Liver (tissue), 9 donors: Measurements from ENCODE around the gene OSCP1. TPM values are rescaled to one million over a fixed set of nuclear protein-coding genes. Genes with fewer than 3 reads are reported as not detected.

ENCODE experiments used
- DNase-seq: peaks from one replicate; pipeline ENCODE4 v3.0.0-alpha.2; 2017; ENCODE audit warnings: low spot score
- H3K27ac ChIP-seq, 2 donors: one replicate each; pipeline ENCODE4 v1.7.0; 2013; ENCODE audit warnings: inconsistent platforms in 2 of 2, low read length in 2 of 2, control low read depth in 1 of 2, low read depth in 1 of 2, mild to moderate bottlenecking in 1 of 2
- H3K27me3 ChIP-seq, 4 donors: one replicate each; pipeline versions ENCODE4 v1.6.1 to v1.7.0; 2013; ENCODE audit warnings: low read length in 3 of 4, inconsistent platforms in 1 of 4, mild to moderate bottlenecking in 1 of 4, moderate library complexity in 1 of 4; ENCODE audit not compliant: control insufficient read depth in 4 of 4, insufficient read depth in 4 of 4
- H3K36me3 ChIP-seq, 4 donors: one replicate each; pipeline versions ENCODE4 v1.6.1 to v1.7.0; 2013; ENCODE audit warnings: low read length in 3 of 4, mild to moderate bottlenecking in 3 of 4, low read depth in 1 of 4, moderate library complexity in 1 of 4; ENCODE audit not compliant: control insufficient read depth in 4 of 4, insufficient read depth in 3 of 4
- H3K4me1 ChIP-seq, 4 donors: one replicate each; pipeline versions ENCODE4 v1.6.1 to v1.7.0; 2013; ENCODE audit warnings: low read length in 3 of 4, mild to moderate bottlenecking in 3 of 4, moderate library complexity in 1 of 4; ENCODE audit not compliant: control insufficient read depth in 4 of 4, insufficient read depth in 4 of 4
- H3K4me3 ChIP-seq, 3 donors: one replicate each; pipeline versions ENCODE4 v1.6.1 to v1.7.0; 2013; ENCODE audit warnings: low read length in 3 of 3, control low read depth in 1 of 3, low read depth in 1 of 3, mild to moderate bottlenecking in 1 of 3
- H3K9ac ChIP-seq, 2 donors: one replicate each; pipeline ENCODE4 v1.7.0; 2013; ENCODE audit warnings: low read length in 2 of 2, mild to moderate bottlenecking in 2 of 2, moderate library complexity in 2 of 2, control low read depth in 1 of 2, low read depth in 1 of 2
- H3K9me3 ChIP-seq, 4 donors: one replicate each; pipeline versions ENCODE4 v1.6.1 to v1.7.0; 2013; ENCODE audit warnings: low read length in 3 of 4; ENCODE audit not compliant: control insufficient read depth in 4 of 4
- ATF3 ChIP-seq: IDR thresholded peaks from 2 replicates; pipeline ENCODE4 v1.6.1; 2016; ENCODE audit warnings: antibody characterized with exemption
- CTCF ChIP-seq: fragments of 150-350 bp; IDR thresholded peaks from 2 replicates; pipeline ENCODE4 v1.5.1; 2017; ENCODE audit warnings: improper control_type of control experiment, low read depth, low read length; ENCODE audit not compliant: missing input control
- FOXA2 ChIP-seq: IDR thresholded peaks from 2 replicates; pipeline ENCODE4 v1.6.1; 2016; ENCODE audit warnings: antibody characterized with exemption
- GABPA ChIP-seq, 2 donors: IDR thresholded peaks in 1 of 2; conservative IDR thresholded peaks in 1 of 2; 2 replicates each; pipeline ENCODE4 v1.6.1; 2016; ENCODE audit warnings: antibody characterized with exemption in 2 of 2, mild to moderate bottlenecking in 1 of 2, moderate library complexity in 1 of 2
- HNF4A ChIP-seq, 2 donors: conservative IDR thresholded peaks; 2 replicates each; pipeline ENCODE4 v1.6.1; 2016; ENCODE audit warnings: antibody characterized with exemption in 2 of 2, mild to moderate bottlenecking in 2 of 2
- HNF4G ChIP-seq: IDR thresholded peaks from 2 replicates; pipeline ENCODE4 v1.6.1; 2016; ENCODE audit warnings: antibody characterized with exemption
- JUND ChIP-seq, 2 donors: IDR thresholded peaks; 2 replicates each; pipeline ENCODE4 v1.6.1; 2016; ENCODE audit warnings: antibody characterized with exemption in 2 of 2
- MAX ChIP-seq: IDR thresholded peaks from 2 replicates; pipeline ENCODE4 v1.6.1; 2016; ENCODE audit warnings: antibody characterized with exemption
- NR2F2 ChIP-seq: IDR thresholded peaks from 2 replicates; pipeline ENCODE4 v1.6.1; 2016; ENCODE audit warnings: antibody characterized with exemption
- RAD21 ChIP-seq, 2 donors: IDR thresholded peaks; 2 replicates each; pipeline ENCODE4 v1.6.1; 2016; ENCODE audit warnings: antibody characterized with exemption in 2 of 2, mild to moderate bottlenecking in 2 of 2
- REST ChIP-seq: IDR thresholded peaks from 2 replicates; pipeline ENCODE4 v1.6.1; 2016; ENCODE audit warnings: antibody characterized with exemption, mild to moderate bottlenecking
- RXRA ChIP-seq, 2 donors: IDR thresholded peaks; 2 replicates each; pipeline ENCODE4 v1.6.1; 2017 to 2018; ENCODE audit warnings: antibody characterized with exemption in 2 of 2, mild to moderate bottlenecking in 1 of 2
- SP1 ChIP-seq: IDR thresholded peaks from 2 replicates; pipeline ENCODE4 v1.6.1; 2018; ENCODE audit warnings: antibody characterized with exemption, mild to moderate bottlenecking
- TAF1 ChIP-seq: conservative IDR thresholded peaks from 2 replicates; pipeline ENCODE4 v1.6.1; 2016; ENCODE audit warnings: antibody characterized with exemption, mild to moderate bottlenecking
- YY1 ChIP-seq: IDR thresholded peaks from 2 replicates; pipeline ENCODE4 v1.6.1; 2016; ENCODE audit warnings: antibody characterized with exemption, mild to moderate bottlenecking
- ZBTB33 ChIP-seq: IDR thresholded peaks from 2 replicates; pipeline ENCODE4 v1.6.1; 2016; ENCODE audit warnings: antibody characterized with exemption
- WGBS: extraction: QIAGEN DNeasy Blood & Tissue Kit; methylation state at CpG from one replicate; pipeline ENCODE4 v1.1.7; 2013; 5-methylcytosine and 5-hydroxymethylcytosine counted together
- polyA plus RNA-seq, 2 donors: library from polyadenylated mRNA; stranded (reverse) in 1 of 2; unstranded in 1 of 2; fragments of 200-250 nt in 1 of 2; fragments of >200 nt in 1 of 2; fragmentation: Nextera tagmentation in 1 of 2; extraction: Ambion mirVana in 1 of 2; gene quantifications; one replicate each; pipeline versions ENCODE4 v1.2.1 to v1.2.3, GENCODE V29; 2013 to 2015
- total RNA-seq, 2 donors: library from RNA; depleted of rRNA; stranded (reverse); fragments of >200 nt; gene quantifications; one replicate each; pipeline ENCODE4 v1.2.3, GENCODE V29; 2014
- donor health status: healthy.
- donor health status: healthy.
- donor health status: healthy.
- donor health status: healthy.
- donor health status: healthy.

The OSCP1 gene
- total and polyA plus RNA-seq, 4 donors: 1.1 to 1.7 (median 1.5) TPM

GRCh38 chr1:36446271-36446670 is 4.0 kb downstream of the OSCP1 start:
- Histone ChIP-seq H3K9ac (no peak overlapping the region), H3K4me1 (peaks cover 3 to 13% (median 6%) of the 10 kb centered on the region in 4 donors), H3K27me3 (no peaks in the 10 kb centered on the region), H3K4me3 (no peak overlapping the region), H3K27ac (no peak overlapping the region), H3K36me3 (no peaks in the 10 kb centered on the region), H3K9me3 (no peaks in the 10 kb centered on the region)
- WGBS: 68% methylated on average over 8 of the region's 8 CpGs
- peak in 1 of 2 donors; percentile 20 for TF ChIP-seq RAD21 (IDR thresholded peaks at IDR 0.05)
- TF ChIP-seq HNF4G: no peak
- TF ChIP-seq ZBTB33: no peak
- no peak for TF ChIP-seq YY1
- no peak for TF ChIP-seq TAF1
- TF ChIP-seq SP1: no peak
- TF ChIP-seq REST: no peak
- no peak for TF ChIP-seq CTCF
- no peak for DNase-seq

- H3K9me3 ChIP-seq: no peaks in the 10 kb centered on the region
- DNase-seq: no peak
- H3K9ac ChIP-seq: no peak overlapping the region
- H3K4me3 ChIP-seq: no peak overlapping the region
- H3K4me1 ChIP-seq: no peaks in the 10 kb centered on the region
- 92% methylated on average over 2 of the region's 2 CpGs for WGBS
- H3K27ac ChIP-seq: no peak overlapping the region
- TF ChIP-seq ZBTB33 (no peak), CTCF (no peak), FOXA2 (no peak), MAX (no peak), ATF3 (no peak), SP1 (no peak), HNF4G (no peak), RXRA (IDR thresholded peaks at IDR 0.05) (no peak), GABPA (IDR thresholded peaks at IDR 0.05 in 1 of 2, conservative IDR thresholded peaks at IDR 0.05 in 1 of 2) (no peak), NR2F2 (no peak), JUND (IDR thresholded peaks at IDR 0.05) (no peak), HNF4A (conservative IDR thresholded peaks at IDR 0.05) (no peak), TAF1 (no peak), YY1 (no peak)
- H3K27me3 ChIP-seq: no peaks in the 10 kb centered on the region
- no peaks in the 10 kb centered on the region for H3K36me3 ChIP-seq
Observed at GRCh38 chr1:36443297-36443696, 7.0 kb downstream of the OSCP1 start.
